Calu3 (cell line): Measurements from ENCODE around the gene ARMC9. TPM values are rescaled to one million over a fixed set of nuclear protein-coding genes. Genes with fewer than 3 reads are reported as not detected.

Source experiments
- BruUV-seq: library from RNA; stranded (reverse); fragments of 400-500 nt; replicated peaks from 2 replicates; lab custom pipeline; 2021; lab: Mats Ljungman, UMichigan
- CTCF ChIA-PET: fragments of 300-600 bp; sonication (Branson Sonifier 250); formaldehyde crosslinking; loops from one replicate; lab custom pipeline; 2022; ENCODE audit warnings: antibody characterized with exemption; lab: Charles Lee
- DNase-seq: peaks from one replicate; pipeline ENCODE4 v3.0.0; 2022
- H3K27ac Mint-ChIP-seq: one replicate; pipeline ENCODE4 v1.8.0; 2022; ENCODE audit warnings: mixed read lengths; ENCODE audit not compliant: unreplicated experiment
- H3K27me3 Mint-ChIP-seq: one replicate; pipeline ENCODE4 v1.8.0; 2022; ENCODE audit warnings: mixed read lengths; ENCODE audit not compliant: unreplicated experiment
- H3K36me3 Mint-ChIP-seq: one replicate; pipeline ENCODE4 v1.8.0; 2022; ENCODE audit warnings: mild to moderate bottlenecking, moderate library complexity, mixed read lengths; ENCODE audit not compliant: insufficient read depth, unreplicated experiment
- H3K4me1 Mint-ChIP-seq: one replicate; pipeline ENCODE4 v1.8.0; 2022; ENCODE audit warnings: mild to moderate bottlenecking, low read depth, mixed read lengths; ENCODE audit not compliant: unreplicated experiment
- H3K4me3 Mint-ChIP-seq: one replicate; pipeline ENCODE4 v1.8.0; 2022; ENCODE audit warnings: mild to moderate bottlenecking, low read depth, moderate library complexity, mixed read lengths; ENCODE audit not compliant: unreplicated experiment
- H3K9me3 Mint-ChIP-seq: one replicate; pipeline ENCODE4 v1.8.0; 2022; ENCODE audit warnings: low read depth, mixed read lengths; ENCODE audit not compliant: unreplicated experiment
- intact Hi-C: fragments of 100-400 bp; cut with micrococcal nuclease; formaldehyde crosslinking; loops from one replicate; pipeline ENCODE4 v1.10.0; 2022; ENCODE audit not compliant: unreplicated experiment
- total RNA-seq: library from RNA; stranded (reverse); gene quantifications from 2 replicates; pipeline ENCODE4 v1.2.3, GENCODE V29; 2022
- TF ChIP-seq, protein P1 (sequence below): fragments of 200-600 bp; IDR thresholded peaks from one replicate; pipeline ENCODE4 v1.8.0; 2022; ENCODE audit warnings: antibody characterized with exemption; ENCODE audit not compliant: unreplicated experiment

ARMC9 gene
- total RNA-seq, 1 experiment from 2014 or later, result 13.6 TPM

DNA sequence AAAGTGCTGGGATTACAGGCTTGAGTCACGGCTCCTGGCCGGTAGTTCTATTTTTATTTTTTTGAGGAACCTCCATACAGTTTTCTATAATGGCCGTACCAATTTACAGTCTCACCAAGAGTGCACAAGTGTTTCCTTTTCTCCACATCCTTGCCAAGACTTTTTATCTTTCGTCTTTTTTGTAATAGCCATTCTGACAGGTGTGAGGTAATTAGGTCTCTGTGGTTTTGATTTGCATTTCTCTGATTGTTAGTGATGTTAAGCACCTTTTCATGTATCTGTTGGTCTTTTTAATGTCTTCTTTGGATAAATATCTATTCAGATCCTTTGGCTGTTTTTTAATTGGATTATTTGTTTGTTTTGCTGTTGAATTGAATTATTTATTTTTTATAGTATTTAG lies 9.3 kb downstream of the ARMC9 start:
- intact Hi-C loops, result no loop called here
- Mint-ChIP-seq H3K9me3 (peaks cover 2% of the 10 kb centered on the region), H3K36me3 (peaks cover 4% of the 10 kb centered on the region), H3K4me3 (no peak overlapping the region), H3K27me3 (no peaks in the 10 kb centered on the region), H3K4me1 (no peaks in the 10 kb centered on the region), H3K27ac (no peak overlapping the region)
- TF ChIP-seq, protein P1, sequence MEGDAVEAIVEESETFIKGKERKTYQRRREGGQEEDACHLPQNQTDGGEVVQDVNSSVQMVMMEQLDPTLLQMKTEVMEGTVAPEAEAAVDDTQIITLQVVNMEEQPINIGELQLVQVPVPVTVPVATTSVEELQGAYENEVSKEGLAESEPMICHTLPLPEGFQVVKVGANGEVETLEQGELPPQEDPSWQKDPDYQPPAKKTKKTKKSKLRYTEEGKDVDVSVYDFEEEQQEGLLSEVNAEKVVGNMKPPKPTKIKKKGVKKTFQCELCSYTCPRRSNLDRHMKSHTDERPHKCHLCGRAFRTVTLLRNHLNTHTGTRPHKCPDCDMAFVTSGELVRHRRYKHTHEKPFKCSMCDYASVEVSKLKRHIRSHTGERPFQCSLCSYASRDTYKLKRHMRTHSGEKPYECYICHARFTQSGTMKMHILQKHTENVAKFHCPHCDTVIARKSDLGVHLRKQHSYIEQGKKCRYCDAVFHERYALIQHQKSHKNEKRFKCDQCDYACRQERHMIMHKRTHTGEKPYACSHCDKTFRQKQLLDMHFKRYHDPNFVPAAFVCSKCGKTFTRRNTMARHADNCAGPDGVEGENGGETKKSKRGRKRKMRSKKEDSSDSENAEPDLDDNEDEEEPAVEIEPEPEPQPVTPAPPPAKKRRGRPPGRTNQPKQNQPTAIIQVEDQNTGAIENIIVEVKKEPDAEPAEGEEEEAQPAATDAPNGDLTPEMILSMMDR, result no peak
- DNase-seq, result no peak
- BruUV-seq, result no TSS peak
- CTCF ChIA-PET, result no interaction called here

DNA sequence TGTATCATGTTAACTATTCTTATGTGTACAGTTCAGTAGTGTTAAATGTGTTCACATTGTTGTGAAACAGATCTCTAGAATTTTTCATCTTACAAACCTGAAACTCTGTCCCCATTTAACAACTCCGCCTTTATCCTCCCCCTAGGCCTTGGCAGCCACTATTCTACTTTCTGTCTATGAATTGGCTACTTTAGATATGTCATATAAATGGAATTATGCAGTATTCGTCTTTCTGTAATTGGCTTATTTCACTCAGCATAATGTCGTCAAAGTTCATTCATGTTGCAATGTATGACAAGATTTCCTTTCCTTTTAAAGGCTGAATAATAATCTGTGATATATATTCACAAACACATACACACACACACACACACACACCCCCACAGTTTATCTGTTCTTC lies 12.4 kb downstream of the ARMC9 start:
- intact Hi-C loops, result no loop called here
- TF ChIP-seq, protein P1, result no peak
- Mint-ChIP-seq H3K27ac (no peak overlapping the region), H3K27me3 (no peaks in the 10 kb centered on the region), H3K4me3 (no peak overlapping the region), H3K4me1 (no peaks in the 10 kb centered on the region), H3K36me3 (no peaks in the 10 kb centered on the region), H3K9me3 (no peaks in the 10 kb centered on the region)
- no TSS peak for BruUV-seq
- CTCF ChIA-PET, result no interaction called here
- DNase-seq, result no peak

DNA sequence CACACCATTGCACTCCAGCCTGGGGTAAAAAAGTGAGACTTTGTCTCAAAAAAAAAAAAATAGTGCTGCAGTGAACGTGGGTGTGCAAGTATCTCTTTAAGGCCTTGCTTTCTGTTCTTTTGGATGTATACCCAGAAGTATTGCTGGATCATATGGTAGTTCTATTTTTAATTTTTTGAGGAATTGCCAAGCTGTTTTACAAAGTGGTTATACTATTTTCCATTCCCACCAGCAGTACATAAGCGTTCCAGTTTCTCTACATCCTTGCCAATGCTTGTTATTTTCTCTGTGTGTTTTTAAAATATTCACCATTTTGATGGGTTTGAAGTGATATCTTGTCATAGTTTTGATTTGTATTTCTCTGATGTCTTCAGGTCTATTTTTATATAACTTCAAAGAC lies 13.1 kb downstream of the ARMC9 start:
- H3K36me3 Mint-ChIP-seq, result no peaks in the 10 kb centered on the region
- no TSS peak for BruUV-seq
- intact Hi-C loops, result no loop called here
- TF ChIP-seq, protein P1, result no peak
- no peak overlapping the region for H3K27ac Mint-ChIP-seq
- no peaks in the 10 kb centered on the region for H3K4me1 Mint-ChIP-seq
- CTCF ChIA-PET, result interaction anchor here (0.8 kb wide), 1 partner anchor 240 kb away, joined by 3 read pairs; no protein-coding TSS in a partner anchor
- no peaks in the 10 kb centered on the region for H3K27me3 Mint-ChIP-seq
- no peak for DNase-seq
- H3K9me3 Mint-ChIP-seq, result no peaks in the 10 kb centered on the region
- H3K4me3 Mint-ChIP-seq, result no peak overlapping the region

DNA sequence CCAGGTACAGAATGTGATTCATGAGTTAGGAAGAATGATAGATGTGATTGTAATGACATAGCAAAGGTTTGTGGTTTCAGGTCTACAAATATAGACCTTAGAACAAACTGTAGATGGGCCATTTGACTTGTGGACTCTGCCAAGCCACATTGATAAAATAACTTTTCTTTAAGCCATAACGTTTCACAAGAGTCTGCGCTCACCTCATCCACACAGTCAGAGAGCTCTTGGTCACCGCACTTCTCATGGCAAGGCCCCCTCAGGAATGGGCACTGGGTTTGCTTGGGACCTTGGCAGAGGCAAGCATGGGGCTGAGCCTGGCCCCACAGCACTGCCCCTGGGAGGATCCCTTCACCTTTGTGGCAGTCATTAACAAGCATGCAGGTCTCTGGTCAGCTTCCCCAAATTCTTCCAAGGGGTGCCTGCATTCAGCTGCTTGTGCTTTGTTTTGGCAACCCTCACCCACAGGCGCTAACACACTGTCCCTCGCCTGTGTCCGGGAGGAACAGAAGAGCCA lies 14.0 kb downstream of the ARMC9 start:
- intact Hi-C loops, result no loop called here
- CTCF ChIA-PET, result interaction anchor here (0.8 kb wide), 1 partner anchor 239 kb away, joined by 3 read pairs; no protein-coding TSS in a partner anchor
- TF ChIP-seq, protein P1, result no peak
- Mint-ChIP-seq H3K36me3 (no peaks in the 10 kb centered on the region), H3K9me3 (no peaks in the 10 kb centered on the region), H3K4me1 (no peaks in the 10 kb centered on the region), H3K4me3 (no peak overlapping the region), H3K27me3 (no peaks in the 10 kb centered on the region), H3K27ac (no peak overlapping the region)
- peak; percentile 16 for DNase-seq
- no TSS peak for BruUV-seq
